SK-N-SH treated with all-trans-retinoic acid at 6 μM for 48 hours (cell line): ENCODE data around the gene ACADSB.

Source experiments
- ATAC-seq: fragments of 200-7000 bp; cut with Tn5 transposase; 3 replicates; pipeline ENCODE4 v1.9.1; 2020; ENCODE audit warnings: mild to moderate bottlenecking, moderate library complexity
- ARNTL ChIP-seq: fragments of 450-650 bp; formaldehyde crosslinking; IDR thresholded peaks from 2 replicates; pipeline ENCODE4 v1.5.0; 2020; ENCODE audit warnings: low read depth, mild to moderate bottlenecking, moderate library complexity, borderline replicate concordance
- BACH2 ChIP-seq: fragments of 250-450 bp; sonication (Bioruptor Pico); IDR thresholded peaks from 2 replicates; pipeline ENCODE4 v1.9.0; 2021; ENCODE audit warnings: mild to moderate bottlenecking, borderline replicate concordance
- CSDC2 ChIP-seq: fragments of 250-450 bp; sonication (Bioruptor Pico); IDR thresholded peaks from 2 replicates; pipeline ENCODE4 v1.5.0; 2020; ENCODE audit warnings: mild to moderate bottlenecking, moderate library complexity
- ESRRG ChIP-seq: fragments of 250-450 bp; sonication (Bioruptor Pico); IDR thresholded peaks from 2 replicates; pipeline ENCODE4 v1.6.1; 2021; ENCODE audit warnings: mild to moderate bottlenecking
- GLIS3 ChIP-seq: fragments of 250-450 bp; sonication (Bioruptor Pico); IDR thresholded peaks from 2 replicates; pipeline ENCODE4 v1.5.0; 2020; ENCODE audit warnings: mild to moderate bottlenecking, moderate library complexity
- ISL1 ChIP-seq: fragments of 250-450 bp; sonication (Bioruptor Pico); IDR thresholded peaks from 2 replicates; pipeline ENCODE4 v2.1.2; 2022; ENCODE audit warnings: mild to moderate bottlenecking, moderate library complexity
- OSR1 ChIP-seq: fragments of 250-450 bp; sonication (Bioruptor Pico); IDR thresholded peaks from 2 replicates; pipeline ENCODE4 v1.8.0; 2022; ENCODE audit warnings: moderate library complexity, mild to moderate bottlenecking, inconsistent platforms
- PPARA ChIP-seq: fragments of 250-450 bp; sonication (Bioruptor Pico); IDR thresholded peaks from 2 replicates; pipeline ENCODE4 v1.5.0; 2020; ENCODE audit warnings: mild to moderate bottlenecking, borderline replicate concordance
- RARB ChIP-seq: fragments of 250-450 bp; sonication (Bioruptor Pico); IDR thresholded peaks from 2 replicates; pipeline ENCODE4 v1.8.0; 2021; ENCODE audit warnings: mild to moderate bottlenecking, moderate library complexity
- SNAI2 ChIP-seq: fragments of 250-450 bp; sonication (Bioruptor Pico); IDR thresholded peaks from 2 replicates; pipeline ENCODE4 v1.5.0; 2020; ENCODE audit warnings: mild to moderate bottlenecking, moderate library complexity
- TCF4 ChIP-seq: fragments of 250-450 bp; sonication (Bioruptor Pico); IDR thresholded peaks from 2 replicates; pipeline ENCODE4 v1.8.0; 2021; ENCODE audit warnings: mild to moderate bottlenecking, moderate library complexity, borderline replicate concordance
- TOX ChIP-seq: fragments of 250-450 bp; sonication (Bioruptor Pico); IDR thresholded peaks from 2 replicates; pipeline ENCODE4 v1.8.0; 2021; ENCODE audit warnings: mild to moderate bottlenecking, moderate library complexity, borderline replicate concordance
- ZC3H10 ChIP-seq: fragments of 250-450 bp; sonication (Bioruptor Pico); IDR thresholded peaks from 2 replicates; pipeline ENCODE4 v1.5.1; 2021; ENCODE audit warnings: mild to moderate bottlenecking, moderate library complexity
- ZFP3 ChIP-seq: fragments of 250-450 bp; sonication (Bioruptor Pico); IDR thresholded peaks from 2 replicates; pipeline ENCODE4 v1.5.0; 2020; ENCODE audit warnings: mild to moderate bottlenecking, moderate library complexity
- ZFP30 ChIP-seq: fragments of 450-650 bp; formaldehyde crosslinking; IDR thresholded peaks from 2 replicates; pipeline ENCODE4 v1.5.0; 2022; ENCODE audit warnings: mild to moderate bottlenecking, moderate library complexity
- ZNF565 ChIP-seq: fragments of 450-650 bp; formaldehyde crosslinking; conservative IDR thresholded peaks from 2 replicates; pipeline ENCODE4 v1.5.0; 2020; ENCODE audit warnings: low read depth, mild to moderate bottlenecking, moderate library complexity
- ZNF70 ChIP-seq: fragments of 450-650 bp; formaldehyde crosslinking; IDR thresholded peaks from 2 replicates; pipeline ENCODE4 v1.5.0; 2020; ENCODE audit warnings: mild to moderate bottlenecking, moderate library complexity
- ZNF8 ChIP-seq: fragments of 450-650 bp; formaldehyde crosslinking; IDR thresholded peaks from 2 replicates; pipeline ENCODE4 v1.5.0; 2020; ENCODE audit warnings: mild to moderate bottlenecking, moderate library complexity
- TF ChIP-seq, protein P1 (sequence below): fragments of 250-450 bp; sonication (Bioruptor Pico); IDR thresholded peaks from 2 replicates; pipeline ENCODE4 v1.5.0; 2020; ENCODE audit warnings: mild to moderate bottlenecking, moderate library complexity
- TF ChIP-seq, protein P2 (sequence below): fragments of 250-450 bp; sonication (Bioruptor Pico); IDR thresholded peaks from 2 replicates; pipeline ENCODE4 v1.8.0; 2021; ENCODE audit warnings: low read depth, mild to moderate bottlenecking, moderate library complexity, borderline replicate concordance
- TF ChIP-seq, protein P3 (sequence below): fragments of 250-450 bp; sonication (Bioruptor Pico); IDR thresholded peaks from 2 replicates; pipeline ENCODE4 v1.5.1; 2021; ENCODE audit warnings: mild to moderate bottlenecking, moderate library complexity

Gene ACADSB

DNA sequence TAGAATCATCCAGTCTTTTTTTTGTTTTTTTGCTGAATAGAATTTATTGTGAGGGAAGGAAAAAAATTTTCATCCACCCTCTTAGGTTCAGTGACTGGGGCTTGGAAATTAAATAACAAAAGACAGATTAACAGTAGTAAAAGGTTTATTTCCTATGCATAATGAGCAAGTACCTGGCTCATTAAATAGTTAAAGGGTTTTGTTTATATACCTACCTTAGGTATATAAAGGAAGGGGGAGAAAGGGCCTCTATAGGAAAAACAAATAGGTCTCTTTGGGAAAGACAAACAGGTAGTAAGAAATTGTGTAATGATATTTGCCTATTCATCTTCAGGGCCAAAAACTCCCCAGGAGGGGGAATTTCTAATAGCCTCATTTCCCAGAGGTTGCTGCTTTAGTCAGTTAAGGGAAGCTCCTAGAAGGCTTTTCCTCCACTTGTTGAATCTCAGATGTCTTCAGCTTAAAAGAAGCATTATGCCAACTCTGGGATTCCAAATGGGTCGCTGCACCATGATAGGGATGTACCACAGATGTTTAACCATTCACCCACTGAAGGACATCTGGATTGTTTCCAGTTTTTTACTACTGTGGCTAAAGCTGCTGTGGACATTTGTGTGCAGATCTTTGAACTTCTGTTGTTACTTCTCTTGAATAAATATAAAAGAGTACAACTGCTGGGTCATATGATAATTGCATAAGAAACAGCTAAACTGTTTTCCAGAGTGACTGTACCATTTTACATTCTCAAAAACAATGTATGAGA lies 11.3 kb downstream of the ACADSB start (continued):
- TF ChIP-seq ARNTL (CRISPR knock-in tag): no peak
- TF ChIP-seq, all 23 proteins: peak for 0

DNA sequence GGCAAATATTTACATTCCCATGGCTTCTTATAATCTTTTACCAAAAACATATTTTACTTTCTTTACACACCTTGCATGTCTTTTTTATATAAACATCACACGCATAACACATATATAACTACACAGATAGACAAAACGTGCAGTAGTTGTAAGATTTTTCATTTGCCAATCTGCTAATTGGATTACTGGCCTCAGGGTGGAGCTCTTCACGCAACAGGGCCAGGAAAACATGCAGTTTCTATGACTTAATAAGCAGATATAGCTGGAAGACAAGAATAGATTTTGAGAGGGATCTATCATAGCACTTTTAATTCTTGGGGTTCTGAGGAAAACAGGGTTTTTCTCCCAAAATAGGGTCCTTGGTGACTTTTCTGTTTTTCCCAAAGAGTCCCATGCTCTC lies 12.7 kb downstream of the ACADSB start:
- TF ChIP-seq GLIS3 (no peak), SNAI2 (CRISPR knock-in tag) (no peak), ZC3H10 (CRISPR knock-in tag) (no peak), ZNF8 (CRISPR knock-in tag) (no peak), ZFP3 (CRISPR knock-in tag) (no peak), BACH2 (no peak), ISL1 (CRISPR knock-in tag) (no peak), RARB (CRISPR knock-in tag) (no peak), ZFP30 (no peak), TOX (CRISPR knock-in tag) (no peak), ZNF565 (CRISPR knock-in tag) (no peak), TCF4 (CRISPR knock-in tag) (no peak)
- TF ChIP-seq, protein P1, sequence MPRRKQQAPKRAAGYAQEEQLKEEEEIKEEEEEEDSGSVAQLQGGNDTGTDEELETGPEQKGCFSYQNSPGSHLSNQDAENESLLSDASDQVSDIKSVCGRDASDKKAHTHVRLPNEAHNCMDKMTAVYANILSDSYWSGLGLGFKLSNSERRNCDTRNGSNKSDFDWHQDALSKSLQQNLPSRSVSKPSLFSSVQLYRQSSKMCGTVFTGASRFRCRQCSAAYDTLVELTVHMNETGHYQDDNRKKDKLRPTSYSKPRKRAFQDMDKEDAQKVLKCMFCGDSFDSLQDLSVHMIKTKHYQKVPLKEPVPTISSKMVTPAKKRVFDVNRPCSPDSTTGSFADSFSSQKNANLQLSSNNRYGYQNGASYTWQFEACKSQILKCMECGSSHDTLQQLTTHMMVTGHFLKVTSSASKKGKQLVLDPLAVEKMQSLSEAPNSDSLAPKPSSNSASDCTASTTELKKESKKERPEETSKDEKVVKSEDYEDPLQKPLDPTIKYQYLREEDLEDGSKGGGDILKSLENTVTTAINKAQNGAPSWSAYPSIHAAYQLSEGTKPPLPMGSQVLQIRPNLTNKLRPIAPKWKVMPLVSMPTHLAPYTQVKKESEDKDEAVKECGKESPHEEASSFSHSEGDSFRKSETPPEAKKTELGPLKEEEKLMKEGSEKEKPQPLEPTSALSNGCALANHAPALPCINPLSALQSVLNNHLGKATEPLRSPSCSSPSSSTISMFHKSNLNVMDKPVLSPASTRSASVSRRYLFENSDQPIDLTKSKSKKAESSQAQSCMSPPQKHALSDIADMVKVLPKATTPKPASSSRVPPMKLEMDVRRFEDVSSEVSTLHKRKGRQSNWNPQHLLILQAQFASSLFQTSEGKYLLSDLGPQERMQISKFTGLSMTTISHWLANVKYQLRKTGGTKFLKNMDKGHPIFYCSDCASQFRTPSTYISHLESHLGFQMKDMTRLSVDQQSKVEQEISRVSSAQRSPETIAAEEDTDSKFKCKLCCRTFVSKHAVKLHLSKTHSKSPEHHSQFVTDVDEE (CRISPR knock-in tag): no peak
- TF ChIP-seq, protein P2, sequence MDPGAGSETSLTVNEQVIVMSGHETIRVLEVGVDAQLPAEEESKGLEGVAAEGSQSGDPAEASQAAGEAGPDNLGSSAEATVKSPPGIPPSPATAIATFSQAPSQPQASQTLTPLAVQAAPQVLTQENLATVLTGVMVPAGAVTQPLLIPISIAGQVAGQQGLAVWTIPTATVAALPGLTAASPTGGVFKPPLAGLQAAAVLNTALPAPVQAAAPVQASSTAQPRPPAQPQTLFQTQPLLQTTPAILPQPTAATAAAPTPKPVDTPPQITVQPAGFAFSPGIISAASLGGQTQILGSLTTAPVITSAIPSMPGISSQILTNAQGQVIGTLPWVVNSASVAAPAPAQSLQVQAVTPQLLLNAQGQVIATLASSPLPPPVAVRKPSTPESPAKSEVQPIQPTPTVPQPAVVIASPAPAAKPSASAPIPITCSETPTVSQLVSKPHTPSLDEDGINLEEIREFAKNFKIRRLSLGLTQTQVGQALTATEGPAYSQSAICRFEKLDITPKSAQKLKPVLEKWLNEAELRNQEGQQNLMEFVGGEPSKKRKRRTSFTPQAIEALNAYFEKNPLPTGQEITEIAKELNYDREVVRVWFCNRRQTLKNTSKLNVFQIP (CRISPR knock-in tag): no peak
- TF ChIP-seq, protein P3, sequence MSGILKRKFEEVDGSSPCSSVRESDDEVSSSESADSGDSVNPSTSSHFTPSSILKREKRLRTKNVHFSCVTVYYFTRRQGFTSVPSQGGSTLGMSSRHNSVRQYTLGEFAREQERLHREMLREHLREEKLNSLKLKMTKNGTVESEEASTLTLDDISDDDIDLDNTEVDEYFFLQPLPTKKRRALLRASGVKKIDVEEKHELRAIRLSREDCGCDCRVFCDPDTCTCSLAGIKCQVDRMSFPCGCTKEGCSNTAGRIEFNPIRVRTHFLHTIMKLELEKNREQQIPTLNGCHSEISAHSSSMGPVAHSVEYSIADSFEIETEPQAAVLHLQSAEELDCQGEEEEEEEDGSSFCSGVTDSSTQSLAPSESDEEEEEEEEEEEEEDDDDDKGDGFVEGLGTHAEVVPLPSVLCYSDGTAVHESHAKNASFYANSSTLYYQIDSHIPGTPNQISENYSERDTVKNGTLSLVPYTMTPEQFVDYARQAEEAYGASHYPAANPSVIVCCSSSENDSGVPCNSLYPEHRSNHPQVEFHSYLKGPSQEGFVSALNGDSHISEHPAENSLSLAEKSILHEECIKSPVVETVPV (CRISPR knock-in tag): no peak
- TF ChIP-seq, all 23 proteins: peak for 0
- ATAC-seq: no peak

DNA sequence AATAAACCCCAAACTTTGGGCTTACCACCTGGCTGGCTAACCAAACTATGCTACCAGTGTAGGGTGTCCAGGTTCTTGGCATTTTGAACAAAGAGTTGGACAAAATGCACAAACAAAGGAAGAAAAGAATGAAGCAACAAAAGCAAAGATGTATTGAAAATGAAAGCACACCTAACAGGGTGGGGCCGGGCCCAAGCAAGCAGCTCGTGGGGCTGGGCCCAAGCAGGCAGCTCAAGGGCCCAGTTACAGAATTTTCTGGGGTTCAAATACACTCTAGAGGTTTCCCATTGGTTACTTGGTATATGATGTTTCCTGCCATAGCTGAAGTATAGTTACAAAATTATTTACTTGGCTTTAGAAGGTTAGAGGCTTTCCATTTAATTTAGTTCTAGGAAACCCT lies 15.7 kb downstream of the ACADSB start:
- no peak for ATAC-seq
- TF ChIP-seq, protein P3 (CRISPR knock-in tag): no peak
- no peak for TF ChIP-seq ESRRG (CRISPR knock-in tag)
- TF ChIP-seq ZFP3 (CRISPR knock-in tag): no peak
- TF ChIP-seq TCF4 (CRISPR knock-in tag): no peak
- no peak for TF ChIP-seq ZC3H10 (CRISPR knock-in tag)

DNA sequence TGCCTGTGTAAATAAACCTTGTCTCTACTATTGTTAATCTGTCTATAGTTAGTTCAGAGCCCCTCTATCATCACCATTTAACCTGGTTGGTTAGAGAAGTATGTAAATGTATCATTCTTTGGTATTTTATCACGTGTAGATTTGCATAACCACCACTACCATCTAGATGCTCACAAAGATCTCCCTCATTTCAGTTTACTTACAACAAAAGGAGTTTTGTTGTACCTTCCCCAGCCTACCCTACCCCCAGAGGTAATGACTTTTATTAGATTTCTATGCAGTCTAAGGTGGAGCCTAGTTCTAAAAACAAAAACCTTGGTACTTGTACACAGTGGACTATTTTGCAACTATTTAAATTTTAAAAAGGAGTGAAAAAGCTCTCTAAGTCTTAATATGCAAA lies 17.5 kb downstream of the ACADSB start:
- ATAC-seq: no peak
- no peak for TF ChIP-seq ZNF565 (CRISPR knock-in tag)
- TF ChIP-seq ESRRG (CRISPR knock-in tag): no peak
- no peak for TF ChIP-seq OSR1 (CRISPR knock-in tag)
- TF ChIP-seq, protein P3 (CRISPR knock-in tag): no peak
- TF ChIP-seq ARNTL (CRISPR knock-in tag): no peak
- TF ChIP-seq CSDC2 (CRISPR knock-in tag): no peak
- TF ChIP-seq, protein P1 (CRISPR knock-in tag): no peak
- TF ChIP-seq GLIS3: no peak
- TF ChIP-seq, protein P2 (CRISPR knock-in tag): no peak
- no peak for TF ChIP-seq PPARA (CRISPR knock-in tag)
- no peak for TF ChIP-seq ZNF8 (CRISPR knock-in tag)
- no peak for TF ChIP-seq SNAI2 (CRISPR knock-in tag)
- no peak for TF ChIP-seq ZFP30
- no peak for TF ChIP-seq ZNF70 (CRISPR knock-in tag)
- TF ChIP-seq, all 23 proteins: peak for 0
